Activated T-helper 1 cell treated with Interleukin-2 at 50 U/mL for 16 hours (primary cell): ENCODE results near the gene KCNG1.
"Not testable (repeated sequence)": the region's sequence is repeated elsewhere in the genome, so short reads cannot be mapped to it uniquely, and the experiment has no call there.

Source experiments
- DNase-seq: peaks from one replicate; pipeline ENCODE4 v3.0.0-alpha.2; 2020; ENCODE audit warnings: low read depth

The KCNG1 gene

DNA sequence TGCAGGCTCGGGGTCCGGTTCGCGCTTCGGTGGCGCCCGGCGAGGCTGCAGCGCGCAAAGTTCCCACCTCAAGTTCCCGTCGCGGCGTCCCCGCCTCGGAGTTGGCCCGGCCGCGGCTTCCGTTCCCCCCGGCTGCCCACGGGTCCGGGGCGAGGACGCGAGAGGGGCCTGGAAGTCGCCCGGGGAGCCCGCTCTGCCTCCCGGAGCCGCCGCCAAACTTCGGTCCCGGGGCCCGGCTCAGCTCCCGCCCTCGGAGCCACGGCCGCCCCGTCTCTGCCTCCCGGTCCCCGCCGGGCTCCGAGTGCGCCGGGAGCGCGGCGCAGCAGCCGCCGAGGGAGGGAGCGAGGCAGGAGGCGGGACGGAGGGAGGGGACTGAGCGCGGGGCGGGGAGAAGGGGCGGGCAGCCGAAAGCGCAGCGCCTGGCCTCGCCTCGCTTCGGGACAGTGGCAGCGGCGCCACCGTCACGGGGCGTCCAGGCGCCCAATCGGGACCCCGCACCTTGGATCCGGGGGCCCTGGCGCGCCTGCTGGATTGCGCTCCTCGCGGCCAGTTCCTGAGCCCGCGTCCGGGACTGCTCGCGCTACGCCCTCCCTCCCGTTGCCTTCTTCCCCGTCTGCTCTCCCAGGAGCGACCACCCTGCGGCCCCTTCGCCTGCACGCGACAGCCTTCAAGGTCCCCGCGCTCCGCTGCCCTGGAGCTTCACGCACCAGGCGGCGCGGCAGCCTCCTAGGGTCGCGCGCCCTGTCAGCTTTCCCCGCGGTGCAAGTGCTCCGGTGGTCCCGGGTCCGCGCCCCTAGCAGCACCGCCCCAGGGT lies at the start of gene KCNG1:
Gene KCNG1 (minus strand): TSS at position 305 of the 814 bp plus-strand sequence. CDS start 12,769 bp downstream, outside the sequence.
- DNase-seq = no peak

- no peak for DNase-seq
These were observed 47.7 kb upstream of the KCNG1 start for GRCh38 chr20:51070621-51071020.

- no peak for DNase-seq
These were observed 44.9 kb upstream of the KCNG1 start for GRCh38 chr20:51067792-51068191.

DNA sequence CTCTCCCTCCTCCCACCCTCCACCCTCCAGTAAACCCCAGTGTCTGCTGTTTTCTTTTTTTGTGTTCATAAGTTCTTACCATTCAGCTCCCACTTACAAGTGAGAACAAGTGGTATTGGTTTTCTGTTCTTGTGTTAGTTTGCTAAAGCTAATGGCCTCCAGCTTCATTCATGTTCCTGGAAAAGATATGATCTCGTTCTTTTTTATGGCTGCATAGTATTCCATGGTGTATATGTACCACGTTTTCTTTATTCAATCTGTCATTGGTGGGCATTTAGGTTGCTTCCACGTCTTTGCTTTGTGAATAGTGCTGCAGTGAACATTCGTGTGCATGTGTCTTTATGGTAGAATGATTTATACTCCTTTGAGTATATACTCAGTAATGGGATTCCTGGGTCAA lies 42.7 kb upstream of the KCNG1 start:
- DNase-seq = no peak

DNA sequence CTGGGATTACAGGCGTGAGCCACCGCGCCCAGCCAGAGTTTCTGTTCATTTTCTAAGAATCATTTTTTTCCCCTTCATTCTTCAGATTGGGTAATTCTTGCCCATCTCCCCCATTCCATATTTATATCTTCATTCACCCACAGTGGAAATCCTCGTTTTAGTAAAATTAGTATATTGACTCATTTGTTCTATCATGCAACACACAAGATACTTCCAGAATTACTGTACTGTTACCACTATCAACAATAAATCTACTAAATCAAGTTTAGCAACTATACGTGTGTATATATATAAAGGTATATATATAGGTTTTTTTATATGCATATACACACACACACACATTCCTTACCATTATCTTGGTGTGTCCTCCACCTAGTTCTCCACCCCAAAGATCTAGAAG lies 41.2 kb upstream of the KCNG1 start:
- no peak for DNase-seq

DNA sequence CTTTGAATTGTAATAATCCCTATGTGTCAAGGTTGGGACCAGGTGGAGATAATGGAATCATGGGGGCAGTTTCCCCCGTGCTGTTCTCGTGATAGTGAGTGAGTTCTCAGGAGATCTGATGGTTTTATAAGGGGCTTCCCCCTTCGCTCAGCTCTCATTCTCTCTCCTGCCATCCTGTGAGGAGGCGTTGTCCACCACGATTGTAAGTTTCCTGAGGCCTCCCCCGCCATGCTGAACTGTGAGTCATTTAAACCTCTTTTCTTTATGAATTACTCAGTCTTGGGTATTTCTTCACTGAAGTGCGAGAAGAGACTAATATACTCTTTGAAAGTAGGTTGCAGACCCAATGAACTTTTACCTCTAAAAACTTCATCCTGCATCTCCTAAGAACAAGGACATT lies 39.2 kb upstream of the KCNG1 start:
- DNase-seq = no peak

DNA sequence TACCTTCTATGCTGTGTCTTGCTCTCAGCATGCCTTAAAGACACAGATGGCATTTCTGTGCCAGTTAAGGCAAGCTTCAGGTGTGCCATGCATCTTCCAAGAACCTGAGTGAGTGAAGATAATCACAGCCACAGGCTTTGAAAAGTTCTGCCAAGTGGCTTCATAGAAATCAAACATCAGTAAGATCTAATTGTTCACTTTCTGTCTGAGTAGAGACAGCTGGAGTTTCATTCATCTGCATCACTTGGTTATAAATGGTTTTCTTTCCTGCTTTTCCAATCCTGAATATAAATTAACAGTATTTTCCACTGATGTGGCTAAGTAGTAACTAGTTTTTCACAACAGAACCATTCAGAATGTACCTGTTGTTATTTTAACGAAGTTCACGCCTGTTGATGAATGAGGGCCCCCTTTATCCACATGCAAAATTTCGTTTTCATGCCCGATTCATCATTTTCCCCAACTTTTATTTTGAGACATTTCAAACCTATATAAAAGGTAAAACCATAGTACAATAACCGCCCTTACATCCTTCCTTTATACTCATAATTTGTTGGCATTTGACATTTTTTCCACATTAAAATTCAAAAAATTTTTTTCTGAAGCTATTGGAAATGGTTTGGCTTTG lies 38.6 kb upstream of the KCNG1 start:
- DNase-seq = no peak

DNA sequence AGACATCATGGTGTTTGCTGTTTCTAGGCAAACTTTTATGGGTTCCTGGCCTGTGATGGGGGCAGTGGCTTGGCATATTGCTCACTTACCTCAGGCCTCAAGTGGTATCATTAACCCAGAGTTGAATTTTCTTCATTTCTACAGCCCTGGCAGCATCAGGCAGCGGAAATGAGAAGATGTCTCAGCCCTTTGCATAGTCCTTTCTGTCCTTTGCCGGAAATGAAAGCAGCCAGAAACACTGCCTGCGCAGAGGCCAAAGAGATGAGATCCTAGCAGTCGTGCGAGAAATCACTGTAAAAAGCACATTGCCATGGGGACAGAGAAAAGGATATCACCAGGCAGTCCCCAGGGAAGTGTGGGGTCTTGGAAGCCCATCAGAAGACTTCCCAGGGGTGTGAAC lies 37.4 kb upstream of the KCNG1 start:
- DNase-seq = no peak

DNA sequence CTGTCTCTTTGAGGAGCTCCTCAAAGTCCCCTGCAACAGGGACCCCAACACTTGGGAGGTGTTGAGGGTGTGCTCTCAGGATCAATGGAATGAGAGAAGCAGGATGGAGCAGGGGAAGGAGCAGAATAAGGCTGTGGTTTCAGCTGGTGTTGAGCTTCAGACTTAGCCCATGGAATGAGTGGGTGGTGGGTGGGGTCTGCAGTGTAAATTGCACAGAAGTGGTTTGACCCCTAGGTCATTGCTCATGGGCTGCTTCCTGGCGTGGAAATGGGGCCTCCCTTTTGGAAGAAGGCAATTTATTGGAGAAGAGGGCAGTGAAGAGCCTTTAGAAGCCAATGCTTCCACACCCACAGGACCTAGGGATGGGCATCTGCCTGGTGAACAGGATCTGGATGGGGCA lies 37.0 kb upstream of the KCNG1 start:
- DNase-seq = no peak

DNA sequence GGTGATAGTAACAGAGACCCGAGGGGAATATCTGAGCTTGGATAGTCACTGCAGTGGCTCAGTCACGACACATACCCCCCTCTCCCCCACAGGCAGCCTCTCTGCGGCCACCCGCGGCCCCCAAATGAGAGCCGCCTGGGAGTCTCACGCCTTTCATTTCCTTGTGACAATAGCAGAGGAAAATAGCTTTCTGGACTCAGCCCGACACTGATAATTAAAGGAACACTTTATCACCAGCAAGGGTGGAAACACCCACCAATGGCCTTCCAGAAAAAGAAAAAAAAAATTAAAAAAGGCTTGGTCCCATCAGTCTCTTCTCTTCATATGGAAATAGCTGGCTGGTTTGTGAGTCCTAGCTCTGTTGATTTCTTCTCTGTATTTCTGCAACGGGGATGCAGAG lies 35.1 kb upstream of the KCNG1 start:
- no peak for DNase-seq

DNA sequence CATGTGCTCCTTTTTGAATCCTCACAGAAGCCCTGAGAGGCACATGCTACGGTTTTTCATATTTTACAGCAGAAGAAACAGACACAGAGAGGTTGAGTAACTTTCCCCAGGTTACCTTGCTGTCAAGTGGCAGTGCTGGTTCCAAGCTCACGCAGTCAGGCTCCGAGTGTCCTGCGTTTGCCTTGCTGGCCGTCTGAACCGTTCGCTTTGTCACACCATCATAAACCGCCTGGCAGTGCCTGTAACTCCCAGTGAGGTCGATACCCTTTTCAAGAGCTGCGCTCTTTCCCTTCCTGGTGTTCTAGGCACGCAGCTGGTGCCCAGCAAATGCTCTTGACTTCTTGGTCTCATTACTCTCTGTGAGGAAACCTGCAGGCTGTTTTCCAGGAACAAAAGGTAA lies 31.3 kb upstream of the KCNG1 start:
- no peak for DNase-seq

- no peak for DNase-seq
These were observed 27.7 kb upstream of the KCNG1 start for GRCh38 chr20:51050531-51051075.

- no peak for DNase-seq
These were observed 23.4 kb upstream of the KCNG1 start for GRCh38 chr20:51046021-51046985.

DNA sequence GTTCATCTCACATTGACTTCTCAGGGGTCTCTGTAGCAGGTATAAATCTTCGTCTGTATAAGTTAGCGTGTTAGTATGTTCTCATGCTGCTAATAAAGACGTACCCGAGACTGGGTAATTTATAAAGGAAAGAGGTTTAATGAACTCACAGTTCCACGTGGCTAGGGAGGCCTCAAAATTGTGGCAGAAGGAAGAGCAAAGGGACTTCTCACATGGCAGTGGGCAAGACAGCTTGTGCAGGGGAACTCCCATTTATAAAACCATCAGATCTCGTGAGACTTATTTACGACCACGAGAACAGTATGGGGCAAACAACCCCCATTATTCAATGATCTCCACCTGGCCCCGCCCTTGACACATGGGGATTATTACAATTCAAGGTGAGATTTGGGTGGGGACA lies 22.6 kb upstream of the KCNG1 start:
- not testable (repeated sequence) for DNase-seq

GRCh38 chr20:51044796-51045195 lies 21.9 kb upstream of the KCNG1 start:
- DNase-seq = no peak

GRCh38 chr20:51043811-51044210 lies 20.9 kb upstream of the KCNG1 start:
- DNase-seq = no peak

DNA sequence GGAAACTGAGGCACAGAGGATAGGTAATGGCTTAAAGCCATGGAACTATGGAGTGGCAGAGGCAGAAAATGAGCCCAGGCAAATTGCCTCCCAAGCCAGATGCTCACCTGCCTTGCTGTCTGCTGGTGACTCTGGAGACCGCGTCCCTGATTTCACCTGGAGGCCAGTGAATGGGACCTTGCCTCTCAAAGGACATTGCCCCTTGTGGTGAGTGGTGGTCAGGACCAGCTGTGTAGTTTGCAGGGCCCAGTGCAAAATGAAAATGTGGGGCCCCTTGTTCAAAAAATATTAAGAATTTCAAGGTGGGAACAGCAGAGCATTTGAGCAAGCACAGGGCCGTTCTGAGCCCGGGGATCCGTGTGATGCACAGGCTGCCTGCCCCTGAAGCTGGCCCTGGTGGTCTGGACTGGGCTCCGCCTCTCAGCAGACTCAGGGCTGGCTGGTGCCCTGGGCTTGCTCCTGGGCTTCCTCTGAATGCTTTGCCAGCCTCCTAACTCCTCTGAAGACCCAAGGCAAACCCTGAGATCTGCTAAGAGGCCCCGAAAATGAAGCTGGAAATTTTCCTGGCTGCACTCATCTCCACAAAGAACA lies 19.8 kb upstream of the KCNG1 start:
- DNase-seq = no peak

DNA sequence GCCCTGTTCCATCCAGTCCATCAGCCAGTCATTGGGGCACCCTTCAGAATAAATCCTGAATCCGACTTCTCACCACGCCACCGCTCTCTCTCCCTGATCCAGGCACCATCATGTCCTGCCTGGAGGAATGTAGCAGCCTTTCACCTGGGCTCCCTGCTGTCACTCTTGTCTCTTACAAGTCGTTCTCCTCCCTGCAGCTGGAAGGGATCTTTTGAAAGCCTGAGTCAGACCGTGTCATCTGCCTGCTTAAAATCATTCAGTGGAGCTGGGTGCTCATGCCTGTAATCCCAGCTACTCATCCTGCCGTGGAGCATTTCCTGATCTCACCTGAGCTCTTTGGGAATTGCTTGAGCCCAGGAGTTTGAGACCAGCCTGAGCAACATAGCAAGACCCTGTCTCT lies 19.2 kb upstream of the KCNG1 start:
- DNase-seq = no peak

- no peak for DNase-seq
These were observed 14.7 kb upstream of the KCNG1 start for GRCh38 chr20:51037532-51038115.

GRCh38 chr20:51036827-51037531 lies 14.1 kb upstream of the KCNG1 start:
- no peak for DNase-seq

GRCh38 chr20:51036226-51036625 lies 13.3 kb upstream of the KCNG1 start:
- no peak for DNase-seq
